RWPE1 (cell line): ENCODE measurements around the gene ITGB5.
"Not testable (repeated sequence)": the region's sequence is repeated elsewhere in the genome, so short reads cannot be mapped to it uniquely, and the experiment has no call there.

Experiments
- CTCF ChIA-PET: fragments of 350-600 bp; sonication (Branson Sonifier 250); formaldehyde crosslinking; extraction: SDS; loops from one replicate; lab custom pipeline; 2021; lab: Yijun Ruan, JAX
- POLR2A ChIA-PET: fragments of 400-600 bp; formaldehyde crosslinking; extraction: SDS; loops from one replicate; lab custom pipeline; 2020; ENCODE audit warnings: antibody characterized with exemption; ENCODE audit not compliant: low non-redundant PET; lab: Yijun Ruan, JAX
- DNase-seq: peaks from one replicate; pipeline ENCODE4 v3.0.0; 2012; ENCODE audit warnings: low spot score
- H3K27ac ChIP-seq: fragments of 450-650 bp; 2 replicates; pipeline ENCODE4 v1.5.1; 2017
- CTCF ChIP-seq: fragments of 450-650 bp; conservative IDR thresholded peaks from 2 replicates; pipeline ENCODE4 v1.5.1; 2017; ENCODE audit warnings: low read depth, mild to moderate bottlenecking

ITGB5 gene

GRCh38 chr3:124791142-124791541 lies 96.0 kb downstream of the ITGB5 start:
- no peak for DNase-seq
- no peak for TF ChIP-seq CTCF
- ChIA-PET CTCF (interaction anchor here (0.9 kb wide), 1 partner anchor 110 kb away, joined by 6 read pairs; no protein-coding TSS in a partner anchor), POLR2A (no interaction called here)
- H3K27ac ChIP-seq = peak overlapping the region; percentile 34

GRCh38 chr3:124789103-124789502 lies 98.1 kb downstream of the ITGB5 start:
- DNase-seq, H3K27ac ChIP-seq, POLR2A ChIA-PET: not testable (repeated sequence)
- CTCF ChIA-PET = interaction anchor here (4.0 kb wide), 1 partner anchor 112 kb away, joined by 48 read pairs; no protein-coding TSS in a partner anchor

GRCh38 chr3:124788254-124788745 lies 98.9 kb downstream of the ITGB5 start:
- ChIA-PET CTCF (interaction anchor here (0.6 to 4.0 kb wide), 6 partner anchors 9 to 318 kb away, joined by 3 to 48 read pairs (median 6); no protein-coding TSS in a partner anchor), POLR2A (no interaction called here)
- no peak for TF ChIP-seq CTCF
- DNase-seq = no peak
- H3K27ac ChIP-seq = peak overlapping the region; percentile 39; the same call in 1 of the 2 replicates

- ChIA-PET CTCF (interaction anchor here (0.6 to 4.0 kb wide), 10 partner anchors 10 to 731 kb away, joined by 3 to 48 read pairs (median 6); no protein-coding TSS in a partner anchor), POLR2A (no interaction called here)
- no peak for TF ChIP-seq CTCF
- DNase-seq = no peak
- H3K27ac ChIP-seq = peak overlapping the region; percentile 39; the same call in 1 of the 2 replicates
Measured at GRCh38 chr3:124787476-124788195, 99.5 kb downstream of the ITGB5 start.

- H3K27ac ChIP-seq = peak overlapping the region; percentile 17; the same call in 1 of the 2 replicates
- POLR2A ChIA-PET = interaction anchor here (0.5 kb wide), 1 partner anchor 56 kb away, joined by 3 read pairs; the partner anchor contains the start of gene UMPS
- TF ChIP-seq CTCF = peak; percentile 27; the same call in 1 of the 2 replicates
- peak; percentile 24 for DNase-seq
- CTCF ChIA-PET = interaction anchor here (0.6 to 4.0 kb wide), 12 partner anchors 11 to 799 kb away, joined by 3 to 48 read pairs (median 7); no protein-coding TSS in a partner anchor
Measured at GRCh38 chr3:124786511-124787241, 100.5 kb downstream of the ITGB5 start.

DNA sequence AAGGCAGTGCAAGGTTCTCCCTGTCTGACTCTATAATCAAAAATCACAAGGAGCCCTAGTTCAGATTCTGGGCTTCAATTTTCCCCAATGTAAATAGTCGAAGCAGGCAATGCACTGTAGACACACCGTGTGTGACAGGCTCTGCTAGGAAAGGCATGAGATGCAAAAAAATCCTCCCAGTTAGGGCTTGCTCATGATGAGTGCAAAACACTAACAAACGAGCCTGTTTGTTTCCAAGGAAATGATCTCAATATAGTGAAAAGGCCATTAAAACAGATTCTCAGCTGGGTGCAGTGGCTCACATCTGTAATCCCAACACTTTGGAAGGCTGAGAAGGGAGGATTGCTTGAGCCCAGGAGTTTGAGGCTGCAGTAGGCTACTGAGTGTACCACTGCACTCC lies 101.2 kb downstream of the ITGB5 start:
- ChIA-PET POLR2A (no interaction called here), CTCF (interaction anchor here (0.6 to 4.0 kb wide), 10 partner anchors 15 to 209 kb away, joined by 3 to 48 read pairs (median 8); no protein-coding TSS in a partner anchor)
- TF ChIP-seq CTCF = no peak
- DNase-seq = no peak
- H3K27ac ChIP-seq = no peak overlapping the region
